Transverse colon (tissue), 4 donors: ENCODE measurements around the gene GCLC.

Experiments
- CTCF ChIP-seq, 5 experiments: fragments of 200-600 bp in 3 of 5; fragments of 450-650 bp in 2 of 5; sonication (generic) in 3 of 5; IDR thresholded peaks; 1 replicate in 2 of 5; 2 replicates in 3 of 5; pipeline ENCODE4 v1.5.1; 2016 to 2017; ENCODE audit warnings: antibody characterized with exemption in 5 of 5, inconsistent platforms in 3 of 5, mild to moderate bottlenecking in 2 of 5, moderate library complexity in 1 of 5
- EP300 ChIP-seq: sonication (generic); formaldehyde crosslinking; IDR thresholded peaks from one replicate; pipeline ENCODE4 v1.6.1; 2017; ENCODE audit warnings: antibody characterized with exemption, low read depth
- POLR2A ChIP-seq: fragments of 450-650 bp; IDR thresholded peaks from one replicate; pipeline ENCODE4 v1.6.1; 2016; ENCODE audit warnings: antibody characterized with exemption, mild to moderate bottlenecking, moderate library complexity
- POLR2AphosphoS5 ChIP-seq, 3 donors: sonication (generic); formaldehyde crosslinking; IDR thresholded peaks; one replicate each; pipeline ENCODE4 v1.6.1; 2016; ENCODE audit warnings: antibody characterized with exemption in 3 of 3

DNA sequence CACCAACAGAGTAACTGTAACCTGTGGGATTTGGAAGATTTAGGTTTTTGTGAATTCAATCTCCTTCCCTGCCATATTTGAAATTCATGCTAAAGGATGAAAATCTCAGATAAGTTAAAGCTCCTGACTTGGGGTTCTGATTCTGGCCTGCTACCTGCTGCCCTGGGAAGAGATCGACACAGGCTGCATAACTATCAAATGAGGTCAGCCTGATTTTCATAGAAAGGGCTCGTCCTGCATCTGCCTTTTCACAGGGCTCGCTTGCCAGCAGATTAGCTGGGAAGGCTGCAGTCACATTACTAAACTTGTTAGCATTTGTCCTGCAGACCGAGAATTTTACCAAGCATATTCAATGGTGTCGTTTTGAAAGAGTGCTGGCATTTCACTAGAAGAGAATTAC, 14.6 kb downstream of the GCLC start:
- TF ChIP-seq POLR2A, result no peak
- no peak for TF ChIP-seq CTCF (IDR thresholded peaks at IDR 0.05)
- no peak for TF ChIP-seq EP300
- TF ChIP-seq POLR2AphosphoS5 (IDR thresholded peaks at IDR 0.05), result no peak
